Mammary epithelial cell (primary cell): ENCODE measurements around the gene TMEM151B.

ENCODE experiments used
- CTCF ChIP-seq, 2 donors: IDR thresholded peaks in 1 of 2; conservative IDR thresholded peaks in 1 of 2; 2 replicates each; pipeline ENCODE4 v1.5.1; 2011 to 2012; ENCODE audit warnings: inconsistent platforms in 2 of 2, low read length in 2 of 2, mild to moderate bottlenecking in 2 of 2, control low read depth in 1 of 2, low read depth in 1 of 2; ENCODE audit not compliant: insufficient read depth in 1 of 2; ENCODE audit errors: extremely low read depth in 1 of 2
- EZH2 ChIP-seq: IDR thresholded peaks from 2 replicates; pipeline ENCODE4 v1.6.1; 2012; ENCODE audit warnings: low read length, inconsistent platforms, borderline replicate concordance

GRCh38 chr6:44251576-44252524, 18.4 kb upstream of the TMEM151B start:
- no peak for TF ChIP-seq CTCF (conservative IDR thresholded peaks at IDR 0.05 in 1 of 2, IDR thresholded peaks at IDR 0.05 in 1 of 2; ENCODE audit: extremely low read depth in 1 of 2, insufficient read depth in 1 of 2, low read depth in 1 of 2, low read length in 2 of 2)
- no peak for TF ChIP-seq EZH2
